Kidney (tissue), 14 donors: ENCODE data around the gene GNA12. TPM values are rescaled to one million over a fixed set of nuclear protein-coding genes. Genes with fewer than 3 reads are reported as not detected.

Source experiments
- DNase-seq, 5 donors: peaks; one replicate each; pipeline ENCODE4 v3.0.0-alpha.2; 2013 to 2020
- FAIRE-seq: peaks from 2 replicates; lab custom pipeline; 2012; peaks lifted over from hg19 to GRCh38; lab: Jason Lieb, UNC
- H3K27ac ChIP-seq, 2 donors: one replicate each; pipeline ENCODE4 v1.7.0; 2013; ENCODE audit warnings: low read depth in 2 of 2, low read length in 2 of 2, inconsistent platforms in 1 of 2
- H3K27me3 ChIP-seq: one replicate; pipeline ENCODE4 v1.7.1; 2013; ENCODE audit warnings: low read length, inconsistent platforms; ENCODE audit not compliant: control insufficient read depth, insufficient read depth
- H3K36me3 ChIP-seq, 3 donors: one replicate each; pipeline versions ENCODE4 v1.7.0 to v1.7.1; 2013; ENCODE audit warnings: low read length in 3 of 3, control low read depth in 1 of 3, inconsistent platforms in 1 of 3; ENCODE audit not compliant: insufficient read depth in 3 of 3, control insufficient read depth in 2 of 3
- H3K4me1 ChIP-seq, 3 donors: one replicate each; pipeline versions ENCODE4 v1.7.0 to v1.7.1; 2013; ENCODE audit warnings: low read length in 3 of 3, inconsistent platforms in 1 of 3, low read depth in 1 of 3; ENCODE audit not compliant: control insufficient read depth in 2 of 3, insufficient read depth in 2 of 3
- H3K4me3 ChIP-seq, 3 donors: one replicate each; pipeline versions ENCODE4 v1.7.0 to v1.8.1; 2013; ENCODE audit warnings: low read length in 3 of 3, control low read depth in 1 of 3, inconsistent platforms in 1 of 3
- H3K9ac ChIP-seq, 3 donors: one replicate each; pipeline versions ENCODE4 v1.7.0 to v1.7.1; 2013; ENCODE audit warnings: low read length in 3 of 3, control low read depth in 1 of 3, inconsistent platforms in 1 of 3
- H3K9me3 ChIP-seq, 3 donors: one replicate each; pipeline versions ENCODE4 v1.7.0 to v1.7.1; 2013; ENCODE audit warnings: low read length in 3 of 3, control low read depth in 1 of 3, inconsistent platforms in 1 of 3; ENCODE audit not compliant: control insufficient read depth in 2 of 3, insufficient read depth in 1 of 3
- intact Hi-C: fragments of 100-400 bp; cut with DNase I; formaldehyde crosslinking; loops from one replicate; pipeline ENCODE4 v1.11.1; 2022
- polyA plus RNA-seq: library from polyadenylated mRNA; stranded (reverse); fragments of 350-450 nt; fragmentation: Illumina TruSeq; extraction: RNeasy Lipid Tissue Mini Kit (QIAGEN cat#74804); gene quantifications from one replicate; pipeline ENCODE4 v1.2.3, GENCODE V29; 2014; ENCODE audit warnings: low read depth, low replicate concordance; ENCODE audit not compliant: insufficient read depth
- total RNA-seq: library from RNA; stranded (reverse); fragmentation: NEBNext Ultra II Directional; extraction: Animal tissue kit (Norgen Biotek cat#: 25700); gene quantifications from one replicate; pipeline ENCODE4 v1.2.1, GENCODE V29; 2021
- TF ChIP-seq, protein P1 (sequence below): IDR thresholded peaks from 3 replicates; pipeline ENCODE4 v1.5.1; 2012; ENCODE audit warnings: mild to moderate bottlenecking, moderate library complexity, borderline replicate concordance; ENCODE audit not compliant: insufficient read depth; ENCODE audit errors: extremely low read depth
- donor health status: control.
- donor health status: control.
- donor health status: control.
- donor health status: control.
- donor health status: control.
- donor health status: DM: yes; HTN: yes; CAD: no.
- donor health status: Normal renal cell carcinoma (clear cell type).

Gene GNA12
- total and polyA plus RNA-seq, 2 donors from 2014 or later, result 16.5 to 41.1 TPM

GRCh38 chr7:2791390-2791789 lies 52.7 kb downstream of the GNA12 start:
- Histone ChIP-seq H3K9ac (no peak overlapping the region), H3K36me3 (peaks cover 2 to 4% (median 4%) of the 10 kb centered on the region in 3 donors), H3K27ac (no peak overlapping the region), H3K4me1 (no peaks in the 10 kb centered on the region), H3K9me3 (no peaks in the 10 kb centered on the region), H3K27me3 (no peaks in the 10 kb centered on the region), H3K4me3 (no peak overlapping the region)
- no peak for FAIRE-seq
- no peak for DNase-seq
- TF ChIP-seq, protein P1, sequence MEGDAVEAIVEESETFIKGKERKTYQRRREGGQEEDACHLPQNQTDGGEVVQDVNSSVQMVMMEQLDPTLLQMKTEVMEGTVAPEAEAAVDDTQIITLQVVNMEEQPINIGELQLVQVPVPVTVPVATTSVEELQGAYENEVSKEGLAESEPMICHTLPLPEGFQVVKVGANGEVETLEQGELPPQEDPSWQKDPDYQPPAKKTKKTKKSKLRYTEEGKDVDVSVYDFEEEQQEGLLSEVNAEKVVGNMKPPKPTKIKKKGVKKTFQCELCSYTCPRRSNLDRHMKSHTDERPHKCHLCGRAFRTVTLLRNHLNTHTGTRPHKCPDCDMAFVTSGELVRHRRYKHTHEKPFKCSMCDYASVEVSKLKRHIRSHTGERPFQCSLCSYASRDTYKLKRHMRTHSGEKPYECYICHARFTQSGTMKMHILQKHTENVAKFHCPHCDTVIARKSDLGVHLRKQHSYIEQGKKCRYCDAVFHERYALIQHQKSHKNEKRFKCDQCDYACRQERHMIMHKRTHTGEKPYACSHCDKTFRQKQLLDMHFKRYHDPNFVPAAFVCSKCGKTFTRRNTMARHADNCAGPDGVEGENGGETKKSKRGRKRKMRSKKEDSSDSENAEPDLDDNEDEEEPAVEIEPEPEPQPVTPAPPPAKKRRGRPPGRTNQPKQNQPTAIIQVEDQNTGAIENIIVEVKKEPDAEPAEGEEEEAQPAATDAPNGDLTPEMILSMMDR, result no peak
- intact Hi-C loops, result no loop called here

GRCh38 chr7:2787251-2787951 lies 56.7 kb downstream of the GNA12 start:
- Histone ChIP-seq H3K9ac (no peak overlapping the region), H3K9me3 (no peaks in the 10 kb centered on the region), H3K36me3 (peaks cover 0 to 3% (median 0%) of the 10 kb centered on the region in 3 donors), H3K4me1 (peaks cover 0 to 2% (median 0%) of the 10 kb centered on the region in 3 donors), H3K4me3 (no peak overlapping the region), H3K27me3 (no peaks in the 10 kb centered on the region), H3K27ac (no peak overlapping the region)
- TF ChIP-seq, protein P1, result no peak
- FAIRE-seq (no peak), DNase-seq (peak in 1 of 5 donors; percentile 24)
- intact Hi-C loops, result no loop called here

- intact Hi-C loops, result no loop called here
- H3K4me3 ChIP-seq, result no peak overlapping the region
- H3K9me3 ChIP-seq, result no peaks in the 10 kb centered on the region
- no peak for FAIRE-seq
- DNase-seq, result no peak
- H3K9ac ChIP-seq, result no peak overlapping the region
- H3K4me1 ChIP-seq, result peaks cover 0 to 2% (median 0%) of the 10 kb centered on the region in 3 donors
- H3K27ac ChIP-seq, result no peak overlapping the region
- TF ChIP-seq, protein P1, result no peak
- H3K36me3 ChIP-seq, result no peaks in the 10 kb centered on the region
- no peaks in the 10 kb centered on the region for H3K27me3 ChIP-seq
Observed at GRCh38 chr7:2786607-2787116, 57.4 kb downstream of the GNA12 start.
